ENCODE measurements around the gene SENP8.
A peak's percentile ranks its signal among the peaks of the same experiment; 100 is the strongest.

SENP8 gene

DNA sequence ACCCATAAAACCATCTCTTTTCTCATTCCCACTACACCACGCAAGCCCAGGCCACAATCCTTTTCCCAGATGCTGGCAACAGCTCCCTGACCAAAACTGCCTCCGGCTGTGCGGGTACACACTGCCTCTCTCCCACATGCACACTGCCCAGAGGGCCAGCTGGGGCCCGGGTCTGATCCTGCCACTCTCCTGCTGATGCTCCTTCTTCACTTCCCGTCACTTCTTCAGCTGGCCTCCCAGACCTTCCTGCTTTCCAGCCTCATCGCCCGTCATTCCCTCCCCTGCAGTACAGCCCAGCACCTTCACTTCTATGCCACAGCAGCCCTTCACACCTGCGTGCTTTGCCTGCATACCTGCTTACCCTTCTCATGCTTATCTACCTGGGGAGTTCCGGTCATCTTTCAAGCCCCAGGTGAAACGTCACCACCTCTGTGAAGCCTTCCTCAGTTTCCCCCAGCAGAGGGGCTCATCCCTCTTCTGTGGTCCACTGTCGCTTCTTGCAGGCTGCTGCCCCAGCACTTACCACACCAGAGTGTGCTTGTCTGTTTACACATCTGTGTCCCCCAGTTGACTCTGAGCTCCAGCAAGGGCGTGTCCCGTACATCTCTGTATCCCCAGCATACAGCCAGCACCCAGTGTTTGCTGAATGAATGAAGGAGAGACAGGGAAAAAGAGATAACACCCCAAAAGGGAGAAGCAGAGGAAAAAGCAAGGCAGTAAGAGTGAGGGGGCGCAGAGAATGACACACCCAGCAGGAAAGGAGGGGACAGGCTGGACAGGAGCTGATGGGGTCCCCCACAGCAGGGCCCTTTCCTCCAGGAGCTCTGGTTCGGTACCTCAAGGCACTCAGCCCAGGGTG lies 57.2 kb downstream of the SENP8 start:
- no peak for DNase-seq (ENCODE audit: low spot score)
- no peak overlapping the region for H3K4me3 ChIP-seq
- no peak overlapping the region for H3K27ac ChIP-seq
- TF ChIP-seq, protein P1, sequence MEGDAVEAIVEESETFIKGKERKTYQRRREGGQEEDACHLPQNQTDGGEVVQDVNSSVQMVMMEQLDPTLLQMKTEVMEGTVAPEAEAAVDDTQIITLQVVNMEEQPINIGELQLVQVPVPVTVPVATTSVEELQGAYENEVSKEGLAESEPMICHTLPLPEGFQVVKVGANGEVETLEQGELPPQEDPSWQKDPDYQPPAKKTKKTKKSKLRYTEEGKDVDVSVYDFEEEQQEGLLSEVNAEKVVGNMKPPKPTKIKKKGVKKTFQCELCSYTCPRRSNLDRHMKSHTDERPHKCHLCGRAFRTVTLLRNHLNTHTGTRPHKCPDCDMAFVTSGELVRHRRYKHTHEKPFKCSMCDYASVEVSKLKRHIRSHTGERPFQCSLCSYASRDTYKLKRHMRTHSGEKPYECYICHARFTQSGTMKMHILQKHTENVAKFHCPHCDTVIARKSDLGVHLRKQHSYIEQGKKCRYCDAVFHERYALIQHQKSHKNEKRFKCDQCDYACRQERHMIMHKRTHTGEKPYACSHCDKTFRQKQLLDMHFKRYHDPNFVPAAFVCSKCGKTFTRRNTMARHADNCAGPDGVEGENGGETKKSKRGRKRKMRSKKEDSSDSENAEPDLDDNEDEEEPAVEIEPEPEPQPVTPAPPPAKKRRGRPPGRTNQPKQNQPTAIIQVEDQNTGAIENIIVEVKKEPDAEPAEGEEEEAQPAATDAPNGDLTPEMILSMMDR (IDR thresholded peaks at IDR 0.05): no peak

DNA sequence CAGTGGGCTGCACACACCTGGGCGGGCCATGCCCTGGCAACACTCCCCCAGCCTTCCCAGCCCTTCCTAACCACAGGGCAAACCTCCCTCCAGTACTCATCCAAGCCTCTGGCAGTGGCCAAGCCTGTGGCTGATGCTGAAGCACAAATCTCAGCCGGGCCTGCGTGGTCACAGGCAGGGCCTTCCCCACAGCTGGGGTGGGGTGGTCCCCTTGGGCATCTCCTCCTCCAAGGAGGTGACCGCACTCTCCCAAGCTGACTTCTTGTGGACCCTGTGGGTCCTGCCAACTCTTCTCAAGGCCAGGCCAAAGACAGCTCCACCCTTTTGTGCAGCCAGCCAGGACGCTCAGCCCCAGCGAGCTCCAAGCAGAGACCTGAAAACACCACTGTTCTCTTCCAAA lies 58.0 kb downstream of the SENP8 start:
- no peak overlapping the region for H3K27ac ChIP-seq
- H3K4me3 ChIP-seq: no peak overlapping the region
- DNase-seq (ENCODE audit: low spot score): no peak
- TF ChIP-seq, protein P1 (IDR thresholded peaks at IDR 0.05): no peak

DNA sequence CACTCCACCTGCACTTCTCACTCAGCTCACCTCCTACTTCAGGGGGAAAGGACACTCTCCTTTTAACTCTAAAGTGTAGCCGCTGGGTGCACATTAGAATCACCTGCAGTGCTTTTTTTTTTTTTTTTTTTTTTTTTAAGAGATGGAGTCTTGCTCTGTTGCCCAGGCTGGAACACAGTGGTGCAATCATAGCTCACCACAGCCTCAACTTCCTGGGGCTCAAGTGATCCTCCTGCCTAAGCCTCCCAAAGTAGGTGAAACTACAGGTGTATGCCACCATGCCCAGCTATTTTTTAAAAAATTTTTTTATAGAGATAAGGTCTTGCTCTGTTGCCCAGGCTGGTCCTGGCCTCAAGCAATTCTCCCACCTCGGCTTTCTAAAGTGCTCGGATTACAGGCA lies 58.5 kb downstream of the SENP8 start:
- no peak overlapping the region for H3K27ac ChIP-seq
- no peak overlapping the region for H3K4me3 ChIP-seq
- DNase-seq (ENCODE audit: low spot score): no peak
- TF ChIP-seq, protein P1 (IDR thresholded peaks at IDR 0.05): no peak

DNA sequence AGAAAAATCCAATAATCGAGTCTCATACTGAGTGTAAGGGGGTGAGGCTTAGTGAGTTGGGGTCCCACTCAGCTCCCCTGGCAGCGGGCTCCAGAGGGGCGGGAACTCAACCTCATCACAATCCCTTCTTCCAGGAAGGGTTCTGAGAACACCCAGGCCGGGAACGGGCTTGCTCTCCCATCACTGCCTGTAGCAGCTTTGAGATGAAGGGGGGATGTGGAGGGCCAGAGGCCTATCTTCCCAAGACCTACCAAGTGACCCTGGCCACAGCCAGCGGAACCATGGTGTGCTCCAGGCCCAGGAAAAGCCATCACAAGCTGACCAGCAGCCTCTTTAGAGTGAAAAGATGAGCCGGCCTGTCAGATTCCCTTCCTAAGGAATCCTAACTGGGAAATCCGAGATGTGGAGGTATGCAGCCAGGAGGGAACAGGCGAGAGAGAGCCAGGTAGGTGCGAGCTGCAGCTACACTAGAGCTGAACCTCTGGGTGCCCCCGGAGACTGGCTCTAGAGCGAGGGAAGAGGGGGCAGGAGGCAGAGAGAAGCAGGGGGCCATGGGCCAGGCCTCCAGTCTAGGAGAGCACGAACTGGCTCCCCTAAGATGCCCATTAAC lies 60.9 kb downstream of the SENP8 start:
- DNase-seq (ENCODE audit: low spot score): no peak
- TF ChIP-seq, protein P1 (IDR thresholded peaks at IDR 0.05): no peak
- H3K4me3 ChIP-seq: no peak overlapping the region
- peak overlapping the region in 1 of 2 donors; percentile 79 for H3K27ac ChIP-seq

DNA sequence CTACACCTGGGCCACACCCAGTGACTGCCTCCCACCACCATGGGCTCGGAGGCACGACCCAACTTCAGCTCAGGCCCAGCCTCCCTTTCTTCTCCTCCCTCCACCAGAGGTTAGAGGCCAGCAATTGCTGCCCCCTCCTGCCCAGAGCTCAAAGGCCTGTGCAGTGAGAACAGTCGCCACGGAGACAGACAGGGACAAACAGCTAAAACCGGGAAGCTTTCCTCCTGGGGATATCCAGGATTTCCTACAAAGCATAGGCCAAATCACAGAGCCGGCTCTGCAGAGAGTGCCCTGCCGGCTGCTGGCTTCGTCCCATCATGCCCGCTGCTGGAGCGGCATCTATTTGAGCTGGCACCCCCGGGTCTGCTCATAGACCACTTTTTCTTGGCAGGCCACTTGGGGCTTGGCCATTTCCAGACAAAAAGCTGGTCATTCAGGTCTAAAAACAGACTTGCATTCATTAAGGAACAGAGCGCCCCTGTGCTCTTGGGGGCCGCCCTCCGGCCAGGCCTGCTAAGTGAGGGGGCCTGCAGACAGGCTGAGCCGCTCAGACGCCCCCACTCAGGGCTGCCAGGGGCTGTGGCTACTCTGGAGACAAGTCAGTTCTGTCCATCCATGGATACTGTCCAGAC lies 61.9 kb downstream of the SENP8 start:
- Histone ChIP-seq H3K4me3 (peak overlapping the region; percentile 30), H3K27ac (peak overlapping the region in 1 of 2 donors; percentile 79)
- no peak for DNase-seq (ENCODE audit: low spot score)

DNA sequence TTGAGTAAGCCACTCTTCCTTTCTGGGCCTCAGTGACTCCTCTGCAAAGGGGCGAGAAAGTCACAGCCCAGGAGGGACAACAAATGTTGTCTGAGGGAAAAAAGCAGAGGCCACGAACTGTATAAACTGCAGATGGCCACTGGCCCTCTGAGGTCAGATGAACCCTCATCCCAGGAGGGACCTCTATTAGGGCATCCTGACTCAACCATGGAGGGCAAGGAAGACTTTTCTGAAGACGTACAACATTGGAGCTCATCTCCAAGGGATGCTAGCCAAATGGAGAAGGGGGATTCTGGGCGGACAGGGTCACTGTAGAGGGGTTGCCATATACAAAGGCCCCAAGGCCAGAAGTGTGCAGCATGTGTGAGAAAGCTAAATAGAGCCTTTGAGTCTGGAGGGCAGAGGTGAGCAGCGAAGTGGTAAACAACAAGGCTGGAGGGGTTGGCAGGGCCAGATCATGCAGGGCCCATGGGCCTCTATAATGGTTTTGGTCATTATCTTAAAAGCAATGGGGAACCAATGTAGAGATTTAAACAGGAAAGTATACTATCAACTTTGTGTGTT lies 62.6 kb downstream of the SENP8 start:
- DNase-seq (ENCODE audit: low spot score): no peak
- Histone ChIP-seq H3K4me3 (no peak overlapping the region), H3K27ac (no peak overlapping the region)
- TF ChIP-seq, protein P1 (IDR thresholded peaks at IDR 0.05): no peak

More for the DNA sequence above, 61.9 kb downstream of the SENP8 start:
- TF ChIP-seq, protein P1 (IDR thresholded peaks at IDR 0.05): no peak

Data from coronary artery (tissue), 2 donors.